AG04449 (cell line): ENCODE data around the gene TPTE2.

Experiments
- CTCF ChIA-PET: fragments of 350-600 bp; formaldehyde crosslinking; extraction: SDS; loops from one replicate; lab custom pipeline; 2021; ENCODE audit warnings: antibody characterized with exemption; lab: Yijun Ruan, JAX
- POLR2A ChIA-PET: fragments of 400-600, 350-600 bp; formaldehyde crosslinking; extraction: SDS; loops from one replicate; lab custom pipeline; 2020; ENCODE audit warnings: antibody characterized with exemption, inconsistent platforms; lab: Yijun Ruan, JAX
- DNase-seq: peaks from one replicate; pipeline ENCODE4 v3.0.0-alpha.2; 2010; ENCODE audit warnings: low read depth, low spot score
- H3K4me3 ChIP-seq: 2 replicates; pipeline ENCODE4 v1.5.1; 2011; ENCODE audit warnings: low read depth, mild to moderate bottlenecking, control low read depth, low read length
- TF ChIP-seq, protein P1 (sequence below): IDR thresholded peaks from one replicate; pipeline ENCODE4 v1.5.1; 2011; ENCODE audit warnings: mild to moderate bottlenecking, moderate library complexity, low read length, control low read depth, inconsistent platforms; ENCODE audit not compliant: insufficient read depth; ENCODE audit errors: missing control alignments

Gene TPTE2

DNA sequence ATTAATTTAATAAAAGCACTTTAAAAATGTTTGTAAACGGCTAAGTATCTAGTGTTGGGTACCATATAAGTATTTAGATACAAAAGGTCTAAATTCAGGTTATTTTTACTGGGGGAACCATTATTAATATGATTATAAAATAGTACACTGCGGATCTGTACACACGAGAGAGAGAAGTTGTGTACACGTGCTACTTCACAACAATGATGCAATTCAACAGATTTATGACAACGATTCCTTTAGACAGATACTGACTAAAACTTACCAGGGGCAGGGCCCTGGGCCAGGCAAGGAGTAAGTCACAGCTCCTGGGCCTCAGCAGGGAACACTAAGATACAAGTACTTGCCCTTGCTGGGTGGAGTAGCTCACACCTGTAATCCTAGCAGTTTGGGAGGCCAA is 29.1 kb upstream of the TPTE2 start:
- no peak for DNase-seq
- ChIA-PET CTCF (no interaction called here), POLR2A (no interaction called here)
- TF ChIP-seq, protein P1, sequence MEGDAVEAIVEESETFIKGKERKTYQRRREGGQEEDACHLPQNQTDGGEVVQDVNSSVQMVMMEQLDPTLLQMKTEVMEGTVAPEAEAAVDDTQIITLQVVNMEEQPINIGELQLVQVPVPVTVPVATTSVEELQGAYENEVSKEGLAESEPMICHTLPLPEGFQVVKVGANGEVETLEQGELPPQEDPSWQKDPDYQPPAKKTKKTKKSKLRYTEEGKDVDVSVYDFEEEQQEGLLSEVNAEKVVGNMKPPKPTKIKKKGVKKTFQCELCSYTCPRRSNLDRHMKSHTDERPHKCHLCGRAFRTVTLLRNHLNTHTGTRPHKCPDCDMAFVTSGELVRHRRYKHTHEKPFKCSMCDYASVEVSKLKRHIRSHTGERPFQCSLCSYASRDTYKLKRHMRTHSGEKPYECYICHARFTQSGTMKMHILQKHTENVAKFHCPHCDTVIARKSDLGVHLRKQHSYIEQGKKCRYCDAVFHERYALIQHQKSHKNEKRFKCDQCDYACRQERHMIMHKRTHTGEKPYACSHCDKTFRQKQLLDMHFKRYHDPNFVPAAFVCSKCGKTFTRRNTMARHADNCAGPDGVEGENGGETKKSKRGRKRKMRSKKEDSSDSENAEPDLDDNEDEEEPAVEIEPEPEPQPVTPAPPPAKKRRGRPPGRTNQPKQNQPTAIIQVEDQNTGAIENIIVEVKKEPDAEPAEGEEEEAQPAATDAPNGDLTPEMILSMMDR = no peak
- no peak overlapping the region for H3K4me3 ChIP-seq

DNA sequence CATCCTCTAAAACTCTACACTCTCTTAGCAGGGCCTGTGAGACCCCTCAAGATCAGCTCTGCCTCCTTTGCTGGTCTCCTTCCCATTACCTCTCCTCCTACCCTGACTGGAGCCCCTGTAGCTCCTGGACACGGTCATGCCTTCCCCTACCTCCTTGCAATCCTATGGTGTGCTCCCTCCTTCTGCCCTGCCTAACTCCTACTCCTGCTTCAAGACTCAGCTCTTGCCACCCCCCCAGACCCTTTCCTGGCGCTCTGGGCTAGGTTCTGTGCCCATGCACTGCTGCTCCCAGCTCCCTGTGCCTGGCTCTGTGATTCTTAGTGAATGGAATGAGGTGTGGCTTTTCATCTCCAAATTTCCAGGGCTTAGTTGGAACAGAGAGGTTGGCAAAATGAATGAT is 28.0 kb upstream of the TPTE2 start:
- ChIA-PET CTCF (interaction anchor here (0.9 kb wide), 1 partner anchor 299 kb away, joined by 3 read pairs; no protein-coding TSS in a partner anchor), POLR2A (no interaction called here)
- TF ChIP-seq, protein P1 = no peak
- H3K4me3 ChIP-seq = no peak overlapping the region
- DNase-seq = no peak

DNA sequence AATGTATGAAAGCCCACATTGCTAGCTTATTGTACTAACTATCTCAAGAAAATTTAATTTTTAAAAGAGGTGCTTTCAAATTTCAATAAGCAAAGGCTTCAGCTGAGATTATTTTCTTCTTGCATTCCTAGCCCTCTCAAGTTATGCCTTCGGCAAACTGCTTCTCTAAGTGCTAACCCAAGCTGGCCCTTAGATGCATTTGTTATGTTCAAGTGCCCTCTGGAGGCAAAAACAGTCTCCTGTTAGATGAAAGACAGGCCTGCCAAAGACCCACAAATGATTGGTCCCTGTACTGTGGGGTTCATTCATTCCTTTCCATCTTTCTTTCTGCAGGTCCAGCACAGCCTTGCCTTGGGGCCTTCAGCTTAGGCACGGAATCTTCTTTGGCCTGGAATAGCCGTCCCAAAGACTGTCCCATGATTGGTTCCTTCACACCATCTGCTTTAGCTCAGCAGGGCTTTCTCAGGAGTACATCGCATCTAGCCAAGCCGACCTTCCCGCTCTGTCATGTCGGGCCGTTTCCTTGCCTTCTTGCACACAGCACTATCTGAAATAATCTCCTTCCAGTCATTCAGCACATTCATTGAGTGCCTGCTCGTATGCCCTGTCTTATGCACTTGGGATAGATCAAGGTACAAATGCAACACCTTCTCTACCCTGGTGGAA is 26.4 kb upstream of the TPTE2 start:
- ChIA-PET CTCF (interaction anchor here (0.9 to 1.7 kb wide), 6 partner anchors 8 to 51 kb away, joined by 3 to 4 read pairs (median 3); no protein-coding TSS in a partner anchor), POLR2A (no interaction called here)
- peak; percentile 16 for DNase-seq
- H3K4me3 ChIP-seq = no peak overlapping the region
- TF ChIP-seq, protein P1 = peak; percentile 18

DNA sequence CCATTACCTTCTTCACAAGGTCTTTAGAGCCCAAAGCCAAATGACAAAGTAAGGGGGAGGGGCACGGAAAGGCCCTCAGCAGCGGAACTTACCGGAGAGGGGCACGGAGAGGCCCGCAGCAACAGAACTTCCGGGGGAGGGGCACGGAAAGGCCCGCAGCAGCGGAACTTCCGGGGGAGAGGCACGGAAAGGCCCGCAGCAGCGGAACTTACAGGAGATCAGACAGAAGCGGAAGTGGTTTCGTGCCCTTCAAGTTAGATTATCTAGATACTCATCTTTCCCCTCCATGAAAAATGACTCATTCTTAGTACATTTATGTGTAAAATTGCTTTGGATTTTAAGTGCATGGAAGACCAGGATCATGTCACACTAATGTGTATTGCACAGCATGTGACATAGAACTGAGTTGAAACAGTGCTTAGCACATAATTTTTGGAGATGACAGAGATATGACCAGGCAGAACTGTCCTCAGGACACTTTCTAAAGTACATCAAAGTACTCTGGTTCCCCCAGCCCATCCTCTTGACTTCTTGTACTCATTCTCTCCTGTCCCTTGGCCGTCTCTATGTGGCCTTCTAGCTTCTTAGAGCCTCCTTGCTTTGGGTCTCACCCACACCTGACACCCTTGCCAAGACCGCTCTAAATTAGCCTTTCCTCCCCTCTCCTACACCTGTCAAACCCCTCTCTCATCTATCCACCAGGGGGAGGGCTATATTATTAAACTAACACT is 25.7 kb upstream of the TPTE2 start:
- POLR2A ChIA-PET = no interaction called here
- TF ChIP-seq, protein P1 = no peak
- peak overlapping the region; percentile 15 for H3K4me3 ChIP-seq
- CTCF ChIA-PET = interaction anchor here (0.9 to 1.7 kb wide), 5 partner anchors 10 to 51 kb away, joined by 3 to 4 read pairs (median 3); no protein-coding TSS in a partner anchor
- no peak for DNase-seq

DNA sequence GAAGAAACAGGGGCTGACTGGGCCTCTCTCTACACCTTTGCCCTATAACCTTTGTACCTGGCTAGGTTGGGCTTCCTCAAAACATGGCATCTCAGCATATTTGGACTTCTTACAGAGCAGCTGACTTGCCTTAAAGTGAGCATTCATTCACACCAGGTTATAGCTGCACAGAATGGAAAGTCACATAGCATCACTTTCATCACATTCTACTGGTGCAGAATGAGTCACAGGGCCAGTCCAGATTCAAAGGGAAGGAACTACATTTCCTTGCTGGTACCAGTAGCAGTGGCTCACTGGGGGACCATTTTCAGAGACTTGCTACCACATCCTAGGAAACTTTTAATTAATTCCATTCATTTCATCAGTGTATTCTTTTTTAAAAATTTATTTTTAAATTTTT is 20.3 kb upstream of the TPTE2 start:
- ChIA-PET CTCF (no interaction called here), POLR2A (no interaction called here)
- TF ChIP-seq, protein P1 = no peak

DNA sequence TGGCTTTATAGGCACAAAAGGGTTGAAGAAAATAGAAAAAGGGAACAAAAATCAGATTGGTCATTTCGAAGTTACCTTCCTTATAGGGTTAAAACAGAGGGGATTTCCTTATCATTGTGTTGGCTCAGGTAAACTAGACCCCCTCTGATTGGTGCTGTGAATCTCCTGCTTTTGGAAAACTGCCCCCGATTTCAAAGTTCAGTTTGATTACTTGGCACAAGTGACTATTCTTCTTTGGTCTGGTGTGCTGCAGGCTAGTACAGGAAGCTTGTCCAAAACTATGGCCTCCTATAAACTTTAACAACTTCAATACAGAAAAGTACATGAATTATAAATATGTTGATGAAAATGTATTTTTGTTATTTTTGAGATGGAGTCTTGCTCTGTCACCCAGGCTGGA is 13.9 kb upstream of the TPTE2 start:
- TF ChIP-seq, protein P1 = no peak
- POLR2A ChIA-PET = no interaction called here
- no peak for DNase-seq
- H3K4me3 ChIP-seq = no peak overlapping the region
- CTCF ChIA-PET = no interaction called here

More for the DNA sequence above, 20.3 kb upstream of the TPTE2 start:
- DNase-seq = no peak
- no peak overlapping the region for H3K4me3 ChIP-seq
